Muscle of back (tissue), 11 donors: Measurements from ENCODE around the gene TRAF3. TPM values are rescaled to one million over a fixed set of nuclear protein-coding genes. Genes with fewer than 3 reads are reported as not detected.

Experiments
- DNase-seq, 3 donors: peaks; one replicate each; pipeline versions ENCODE4 v3.0.0 to v3.0.0-alpha.2; 2013
- polyA plus RNA-seq, 10 donors: library from polyadenylated mRNA; unstranded; fragments of 120-200 nt; gene quantifications; one replicate each; pipeline ENCODE4 v1.2.1, GENCODE V29; 2013; ENCODE audit not compliant: insufficient read length in 10 of 10

The TRAF3 gene
- polyA plus RNA-seq, 10 donors = 10.9 to 18.9 (median 12.5) TPM

GRCh38 chr14:102951799-102952198 lies 174.6 kb downstream of the TRAF3 start:
- peak in 1 of 3 donors; percentile 32 for DNase-seq

DNA sequence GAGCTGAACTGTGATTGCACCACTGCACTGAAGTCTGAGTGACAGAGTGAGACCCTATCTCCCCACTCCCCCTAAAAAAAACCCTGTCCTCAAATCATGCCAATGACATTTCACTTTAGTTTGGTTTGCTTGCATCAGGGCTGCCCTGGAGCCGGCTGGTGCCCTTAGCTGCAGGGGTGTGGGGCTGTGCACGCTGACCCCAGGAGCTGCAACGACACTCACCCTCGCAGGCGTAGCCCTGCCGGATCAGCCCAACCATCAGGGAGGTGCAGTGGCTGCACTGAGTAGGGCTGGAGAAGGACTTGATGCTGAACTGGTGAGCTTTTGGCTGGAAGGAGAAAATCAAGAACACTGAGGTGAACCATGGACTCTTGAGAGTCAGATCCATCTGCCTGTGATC lies 175.0 kb downstream of the TRAF3 start:
- DNase-seq = no peak

- DNase-seq = no peak
Observed at GRCh38 chr14:102953100-102953499, 175.9 kb downstream of the TRAF3 start.

- no peak for DNase-seq
Observed at GRCh38 chr14:102954081-102954789, 177.0 kb downstream of the TRAF3 start.

GRCh38 chr14:102955636-102956408 lies 178.6 kb downstream of the TRAF3 start:
- DNase-seq = no peak

DNA sequence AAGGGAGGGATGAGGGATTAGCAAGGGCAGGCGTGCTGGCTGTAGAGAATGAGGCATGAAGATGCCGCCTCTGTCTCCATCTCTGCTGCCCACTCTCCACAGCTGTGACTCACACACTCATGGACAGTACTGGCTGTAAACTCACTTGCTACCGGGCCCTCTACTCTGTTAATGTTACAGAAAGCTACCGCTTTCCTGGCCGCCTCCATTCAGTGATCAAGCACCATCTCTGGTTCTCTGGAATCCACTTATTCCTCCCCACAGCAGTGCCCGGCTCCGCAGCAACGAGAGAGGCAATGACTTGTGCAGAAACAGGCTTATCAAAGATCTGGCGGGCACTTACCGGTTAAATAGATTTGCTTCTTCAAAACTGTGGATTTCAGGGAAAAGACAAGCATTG lies 180.0 kb downstream of the TRAF3 start:
- no peak for DNase-seq

DNA sequence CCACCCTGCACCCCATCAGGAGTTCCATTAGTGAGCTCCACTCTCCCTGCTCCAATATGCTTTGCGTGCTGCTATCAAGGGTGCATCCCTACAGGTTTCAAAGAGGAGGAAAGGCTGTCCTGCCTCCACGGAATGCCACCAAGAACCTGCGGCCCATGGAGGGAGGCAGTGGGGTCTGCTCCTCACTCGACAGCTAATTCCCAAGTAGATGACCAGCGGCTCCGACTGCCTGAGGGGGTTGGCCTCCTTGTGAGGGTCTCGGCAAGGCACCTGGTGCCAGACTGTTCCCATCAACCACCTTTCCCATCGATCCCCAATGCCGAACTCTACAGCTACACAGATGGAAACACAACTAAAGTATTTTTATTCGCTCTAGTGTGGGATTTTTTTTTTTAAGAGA lies 181.2 kb downstream of the TRAF3 start:
- no peak for DNase-seq

Other genes starting within 250 kb of the TRAF3 start
- 10 to 100 TPM; 22.8 to 39.9 (median 30.9) TPM for gene RCOR1, start 184.8 kb upstream of the TRAF3 start, polyA plus RNA-seq
- gene AMN, start 145.2 kb downstream of the TRAF3 start, polyA plus RNA-seq = 1 to 10 TPM in 1 of 10 donors, under 1 TPM in 9; 0.26 to 1.4 (median 0.39) TPM